GM12878 (cell line): ENCODE results near the gene AJM1. TPM values are rescaled to one million over a fixed set of nuclear protein-coding genes. Genes with fewer than 3 reads are reported as not detected.

ENCODE experiments used
- BCLAF1 ChIP-seq: fragments of 450-650 bp; IDR thresholded peaks from 2 replicates; pipeline ENCODE4 v1.6.1; 2017; ENCODE audit warnings: antibody characterized with exemption, mild to moderate bottlenecking, moderate library complexity
- E4F1 ChIP-seq: fragments of 450-650 bp; IDR thresholded peaks from 2 replicates; pipeline ENCODE4 v1.6.1; 2018; ENCODE audit warnings: borderline replicate concordance, mild to moderate bottlenecking; ENCODE audit not compliant: partially characterized antibody
- EED ChIP-seq: sonication (generic); IDR thresholded peaks from 2 replicates; pipeline ENCODE4 v1.6.1; 2016; ENCODE audit warnings: antibody characterized with exemption, low read depth
- KLF5 ChIP-seq: fragments of 450-650 bp; IDR thresholded peaks from 2 replicates; pipeline ENCODE4 v1.6.1; 2014; ENCODE audit warnings: mild to moderate bottlenecking; ENCODE audit not compliant: partially characterized antibody
- MXI1 ChIP-seq: fragments of 150-350 bp; IDR thresholded peaks from 2 replicates; pipeline ENCODE4 v1.6.1; 2011; ENCODE audit warnings: low read depth, mild to moderate bottlenecking, inconsistent platforms, low read length, improper control_type of control experiment
- MYC ChIP-seq: IDR thresholded peaks from 2 replicates; pipeline ENCODE4 v1.6.1; 2011; ENCODE audit warnings: mild to moderate bottlenecking, low read length, moderate library complexity, inconsistent platforms; ENCODE audit not compliant: insufficient read depth, insufficient replicate concordance, insufficient read length, severe bottlenecking
- PAX5 ChIP-seq: IDR thresholded peaks from 2 replicates; pipeline ENCODE4 v1.6.1; 2011; ENCODE audit warnings: low read depth, low read length, borderline replicate concordance
- POLR2AphosphoS2 ChIP-seq: IDR thresholded peaks from 2 replicates; pipeline ENCODE4 v1.6.1; 2011; ENCODE audit warnings: low read depth, mild to moderate bottlenecking, low read length, improper control_type of control experiment, moderate library complexity
- RB1 ChIP-seq: fragments of 450-650 bp; formaldehyde crosslinking; IDR thresholded peaks from 2 replicates; pipeline ENCODE4 v1.6.1; 2017; ENCODE audit warnings: mild to moderate bottlenecking, borderline replicate concordance
- RELB ChIP-seq: fragments of 450-650 bp; IDR thresholded peaks from 2 replicates; pipeline ENCODE4 v1.6.1; 2017; ENCODE audit warnings: low read depth, mild to moderate bottlenecking, moderate library complexity
- SMAD1 ChIP-seq: fragments of 450-650 bp; IDR thresholded peaks from 2 replicates; pipeline ENCODE4 v1.6.1; 2018; ENCODE audit warnings: mild to moderate bottlenecking, low read depth; ENCODE audit not compliant: partially characterized antibody
- SMARCA5 ChIP-seq: fragments of 450-650 bp; IDR thresholded peaks from 2 replicates; pipeline ENCODE4 v1.6.1; 2017; ENCODE audit warnings: mild to moderate bottlenecking
- SP1 ChIP-seq: IDR thresholded peaks from one replicate; pipeline ENCODE4 v1.6.1; 2011; ENCODE audit warnings: low read depth, low read length
- TAF1 ChIP-seq: IDR thresholded peaks from 2 replicates; pipeline ENCODE4 v1.6.1; 2011; ENCODE audit warnings: mild to moderate bottlenecking, low read depth, low read length, borderline replicate concordance
- polyA plus RNA-seq, 11 experiments: library from polyadenylated mRNA; depleted of rRNA in 4 of 11; unstranded in 6 of 11; stranded (reverse) in 5 of 11; fragments of >200 nt; fragmentation: Nextera tagmentation in 4 of 11; fragmentation: Illumina TruSeq in 1 of 11; extraction: Ambion mirVana in 4 of 11; extraction: Trizol in 1 of 11; gene quantifications; 1 replicate in 1 of 11; 2 replicates in 10 of 11; pipeline versions ENCODE4 v1.2.1 to v1.2.3, GENCODE V29; 2011 to 2016; ENCODE audit warnings: inconsistent platforms in 2 of 11, missing spikeins in 2 of 11, low read depth in 1 of 11
- total RNA-seq, 4 experiments: library from RNA; depleted of rRNA in 3 of 4; stranded (reverse); fragments of >200 nt in 3 of 4; fragmentation: Illumina TruSeq in 1 of 4; extraction: Trizol in 1 of 4; gene quantifications; 2 replicates each; pipeline versions ENCODE4 v1.2.1 to v1.2.3, GENCODE V29; 2013 to 2021
- TF ChIP-seq, protein P1 (sequence below): fragments of 150-350 bp; IDR thresholded peaks from 2 replicates; pipeline ENCODE4 v1.6.1; 2016; ENCODE audit warnings: low read depth, low read length
- TF ChIP-seq, protein P2 (sequence below): IDR thresholded peaks from 2 replicates; pipeline ENCODE4 v1.6.1; 2011; ENCODE audit warnings: low read depth, low read length, improper control_type of control experiment, borderline replicate concordance

AJM1 gene
- total and polyA plus RNA-seq, 10 of the 15 experiments (the other 5 are each of a cell fraction or from before 2014, with no cell fraction given) = 0.06 to 2.5 (median 1.0) TPM; not detected in 2

- 0 out of 2 replicates have a peak, but pooled peaks have one; percentile 10 for TF ChIP-seq PAX5
- peak; percentile 94 for TF ChIP-seq POLR2AphosphoS2
- TF ChIP-seq SMARCA5 = no peak
- TF ChIP-seq KLF5 = peak; percentile 82
- TF ChIP-seq, protein P1, sequence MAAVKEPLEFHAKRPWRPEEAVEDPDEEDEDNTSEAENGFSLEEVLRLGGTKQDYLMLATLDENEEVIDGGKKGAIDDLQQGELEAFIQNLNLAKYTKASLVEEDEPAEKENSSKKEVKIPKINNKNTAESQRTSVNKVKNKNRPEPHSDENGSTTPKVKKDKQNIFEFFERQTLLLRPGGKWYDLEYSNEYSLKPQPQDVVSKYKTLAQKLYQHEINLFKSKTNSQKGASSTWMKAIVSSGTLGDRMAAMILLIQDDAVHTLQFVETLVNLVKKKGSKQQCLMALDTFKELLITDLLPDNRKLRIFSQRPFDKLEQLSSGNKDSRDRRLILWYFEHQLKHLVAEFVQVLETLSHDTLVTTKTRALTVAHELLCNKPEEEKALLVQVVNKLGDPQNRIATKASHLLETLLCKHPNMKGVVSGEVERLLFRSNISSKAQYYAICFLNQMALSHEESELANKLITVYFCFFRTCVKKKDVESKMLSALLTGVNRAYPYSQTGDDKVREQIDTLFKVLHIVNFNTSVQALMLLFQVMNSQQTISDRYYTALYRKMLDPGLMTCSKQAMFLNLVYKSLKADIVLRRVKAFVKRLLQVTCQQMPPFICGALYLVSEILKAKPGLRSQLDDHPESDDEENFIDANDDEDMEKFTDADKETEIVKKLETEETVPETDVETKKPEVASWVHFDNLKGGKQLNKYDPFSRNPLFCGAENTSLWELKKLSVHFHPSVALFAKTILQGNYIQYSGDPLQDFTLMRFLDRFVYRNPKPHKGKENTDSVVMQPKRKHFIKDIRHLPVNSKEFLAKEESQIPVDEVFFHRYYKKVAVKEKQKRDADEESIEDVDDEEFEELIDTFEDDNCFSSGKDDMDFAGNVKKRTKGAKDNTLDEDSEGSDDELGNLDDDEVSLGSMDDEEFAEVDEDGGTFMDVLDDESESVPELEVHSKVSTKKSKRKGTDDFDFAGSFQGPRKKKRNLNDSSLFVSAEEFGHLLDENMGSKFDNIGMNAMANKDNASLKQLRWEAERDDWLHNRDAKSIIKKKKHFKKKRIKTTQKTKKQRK = peak; percentile 32; the same call in 1 of the 2 replicates
- TF ChIP-seq MYC = no peak
- TF ChIP-seq EED = peak; percentile 44; the same call in 1 of the 2 replicates
- peak; percentile 75; the same call in 1 of the 2 replicates for TF ChIP-seq MXI1
- peak; percentile 73 for TF ChIP-seq E4F1
- TF ChIP-seq SP1 = peak; percentile 100
- TF ChIP-seq, protein P2, sequence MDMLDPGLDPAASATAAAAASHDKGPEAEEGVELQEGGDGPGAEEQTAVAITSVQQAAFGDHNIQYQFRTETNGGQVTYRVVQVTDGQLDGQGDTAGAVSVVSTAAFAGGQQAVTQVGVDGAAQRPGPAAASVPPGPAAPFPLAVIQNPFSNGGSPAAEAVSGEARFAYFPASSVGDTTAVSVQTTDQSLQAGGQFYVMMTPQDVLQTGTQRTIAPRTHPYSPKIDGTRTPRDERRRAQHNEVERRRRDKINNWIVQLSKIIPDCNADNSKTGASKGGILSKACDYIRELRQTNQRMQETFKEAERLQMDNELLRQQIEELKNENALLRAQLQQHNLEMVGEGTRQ = peak; percentile 53
- TF ChIP-seq SMAD1 = peak; percentile 25
- TF ChIP-seq BCLAF1 = no peak
- peak; percentile 72 for TF ChIP-seq TAF1
- TF ChIP-seq RELB = peak; percentile 98
- TF ChIP-seq RB1 = peak; percentile 85; the same call in 1 of the 2 replicates
These were observed 7.0 kb downstream of the AJM1 start, which contains the start of gene PHPT1 (continued) for GRCh38 chr9:136849038-136849959.
